ENCODE results near the gene AIG1. TPM values are rescaled to one million over a fixed set of nuclear protein-coding genes. Genes with fewer than 3 reads are reported as not detected.

AIG1 gene
- total RNA-seq, 1 donor from 2014 or later, result 14.3 TPM

DNA sequence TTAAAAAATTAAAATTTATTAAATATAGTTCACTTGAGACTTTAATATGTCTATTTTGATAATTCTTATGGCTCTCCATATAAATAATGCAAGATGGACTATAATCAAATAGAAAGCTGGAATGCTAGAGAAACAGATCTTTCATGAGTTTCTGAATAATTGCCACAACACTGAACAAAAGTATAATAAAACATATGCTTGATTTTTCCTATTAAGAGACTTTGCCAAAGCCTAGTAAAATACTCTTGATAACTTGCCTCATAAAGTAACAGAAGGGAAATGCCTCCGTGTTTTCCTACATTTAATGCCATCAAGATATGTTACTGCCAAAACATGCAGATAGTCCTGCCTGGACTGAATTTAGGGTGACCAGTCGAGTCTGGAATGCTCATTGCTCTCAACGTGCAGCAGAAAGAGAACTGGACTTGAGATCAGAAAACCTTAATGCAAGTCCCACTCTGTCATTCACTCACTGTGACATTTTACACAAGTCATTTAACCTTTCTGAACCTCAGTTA, 153.2 kb downstream of the AIG1 start:
- no peaks in the 10 kb centered on the region for H3K9me3 Mint-ChIP-seq (ENCODE audit: unreplicated experiment)
- H3K27me3 Mint-ChIP-seq (ENCODE audit: unreplicated experiment), result no peaks in the 10 kb centered on the region
- H3K4me1 Mint-ChIP-seq (ENCODE audit: low read depth, unreplicated experiment), result no peaks in the 10 kb centered on the region
- peaks cover 4% of the 10 kb centered on the region for H3K36me3 Mint-ChIP-seq (ENCODE audit: unreplicated experiment)
- no peak overlapping the region for H3K27ac Mint-ChIP-seq (ENCODE audit: unreplicated experiment)
- H3K4me3 Mint-ChIP-seq (ENCODE audit: unreplicated experiment), result no peak overlapping the region
- DNase-seq, result no peak
- TF ChIP-seq, protein P1, sequence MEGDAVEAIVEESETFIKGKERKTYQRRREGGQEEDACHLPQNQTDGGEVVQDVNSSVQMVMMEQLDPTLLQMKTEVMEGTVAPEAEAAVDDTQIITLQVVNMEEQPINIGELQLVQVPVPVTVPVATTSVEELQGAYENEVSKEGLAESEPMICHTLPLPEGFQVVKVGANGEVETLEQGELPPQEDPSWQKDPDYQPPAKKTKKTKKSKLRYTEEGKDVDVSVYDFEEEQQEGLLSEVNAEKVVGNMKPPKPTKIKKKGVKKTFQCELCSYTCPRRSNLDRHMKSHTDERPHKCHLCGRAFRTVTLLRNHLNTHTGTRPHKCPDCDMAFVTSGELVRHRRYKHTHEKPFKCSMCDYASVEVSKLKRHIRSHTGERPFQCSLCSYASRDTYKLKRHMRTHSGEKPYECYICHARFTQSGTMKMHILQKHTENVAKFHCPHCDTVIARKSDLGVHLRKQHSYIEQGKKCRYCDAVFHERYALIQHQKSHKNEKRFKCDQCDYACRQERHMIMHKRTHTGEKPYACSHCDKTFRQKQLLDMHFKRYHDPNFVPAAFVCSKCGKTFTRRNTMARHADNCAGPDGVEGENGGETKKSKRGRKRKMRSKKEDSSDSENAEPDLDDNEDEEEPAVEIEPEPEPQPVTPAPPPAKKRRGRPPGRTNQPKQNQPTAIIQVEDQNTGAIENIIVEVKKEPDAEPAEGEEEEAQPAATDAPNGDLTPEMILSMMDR (IDR thresholded peaks at IDR 0.05; ENCODE audit: partially characterized antibody, unreplicated experiment), result no peak

- no peak for DNase-seq
- Mint-ChIP-seq H3K4me3 (ENCODE audit: unreplicated experiment) (no peak overlapping the region), H3K9me3 (ENCODE audit: unreplicated experiment) (no peaks in the 10 kb centered on the region), H3K4me1 (ENCODE audit: low read depth, unreplicated experiment) (no peaks in the 10 kb centered on the region), H3K36me3 (ENCODE audit: unreplicated experiment) (no peaks in the 10 kb centered on the region), H3K27ac (ENCODE audit: unreplicated experiment) (no peak overlapping the region), H3K27me3 (ENCODE audit: unreplicated experiment) (no peaks in the 10 kb centered on the region)
- TF ChIP-seq, protein P1 (IDR thresholded peaks at IDR 0.05; ENCODE audit: partially characterized antibody, unreplicated experiment), result no peak
These were observed 154.7 kb downstream of the AIG1 start for GRCh38 chr6:143215363-143215762.

- no peak for DNase-seq
- no peak overlapping the region for H3K27ac Mint-ChIP-seq (ENCODE audit: unreplicated experiment)
- no peaks in the 10 kb centered on the region for H3K4me1 Mint-ChIP-seq (ENCODE audit: low read depth, unreplicated experiment)
These were observed 155.1 kb downstream of the AIG1 start for GRCh38 chr6:143215771-143216170.

DNA sequence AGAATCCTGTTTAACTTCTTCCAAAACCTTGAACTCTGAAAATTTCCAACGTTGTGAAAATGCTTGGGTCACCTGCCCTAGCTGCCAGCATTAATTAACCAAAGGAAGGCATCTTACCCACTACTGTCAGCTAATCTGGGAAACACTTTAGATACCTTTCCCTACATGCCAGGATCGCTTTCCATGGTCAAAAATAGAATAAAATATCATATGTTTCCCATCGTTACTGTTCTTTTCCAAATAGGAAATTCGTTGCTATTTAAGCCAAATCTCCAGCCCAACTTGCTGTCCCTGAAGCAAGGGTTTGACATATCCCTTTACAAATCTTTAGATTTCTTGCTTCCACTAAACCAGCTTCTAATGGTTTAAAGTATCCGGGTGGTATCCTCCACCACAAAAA, 157.5 kb downstream of the AIG1 start:
- TF ChIP-seq, protein P1 (IDR thresholded peaks at IDR 0.05; ENCODE audit: partially characterized antibody, unreplicated experiment), result no peak
- Mint-ChIP-seq H3K9me3 (ENCODE audit: unreplicated experiment) (no peaks in the 10 kb centered on the region), H3K36me3 (ENCODE audit: unreplicated experiment) (no peaks in the 10 kb centered on the region), H3K27ac (ENCODE audit: unreplicated experiment) (no peak overlapping the region), H3K4me1 (ENCODE audit: low read depth, unreplicated experiment) (no peaks in the 10 kb centered on the region), H3K4me3 (ENCODE audit: unreplicated experiment) (no peak overlapping the region), H3K27me3 (ENCODE audit: unreplicated experiment) (no peaks in the 10 kb centered on the region)
- DNase-seq, result no peak

More at GRCh38 chr6:143215771-143216170, 155.1 kb downstream of the AIG1 start:
- Mint-ChIP-seq H3K27me3 (ENCODE audit: unreplicated experiment) (no peaks in the 10 kb centered on the region), H3K36me3 (ENCODE audit: unreplicated experiment) (no peaks in the 10 kb centered on the region), H3K9me3 (ENCODE audit: unreplicated experiment) (no peaks in the 10 kb centered on the region), H3K4me3 (ENCODE audit: unreplicated experiment) (no peak overlapping the region)
- TF ChIP-seq, protein P1 (IDR thresholded peaks at IDR 0.05; ENCODE audit: partially characterized antibody, unreplicated experiment), result no peak

DNA sequence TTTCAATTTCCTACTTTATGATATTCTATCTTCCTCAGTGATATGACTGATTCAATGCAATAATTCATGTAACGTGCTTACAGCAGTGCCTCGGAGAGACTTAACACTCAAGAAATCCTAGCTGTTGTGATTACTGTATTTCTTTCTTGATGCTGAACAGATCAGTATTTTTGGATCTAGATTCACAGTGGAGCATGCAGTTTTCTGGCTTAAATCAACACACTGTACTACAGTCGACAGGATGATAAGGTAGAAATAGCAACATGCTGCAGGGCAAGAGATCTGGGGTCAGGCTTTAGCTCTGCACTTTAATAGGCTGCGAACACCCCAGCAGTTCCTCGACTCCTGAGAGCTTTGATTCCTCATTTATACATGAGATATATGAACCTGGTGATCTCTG, 161.0 kb downstream of the AIG1 start:
- H3K9me3 Mint-ChIP-seq (ENCODE audit: unreplicated experiment), result no peaks in the 10 kb centered on the region
- H3K4me3 Mint-ChIP-seq (ENCODE audit: unreplicated experiment), result no peak overlapping the region
- peaks cover 3% of the 10 kb centered on the region for H3K4me1 Mint-ChIP-seq (ENCODE audit: low read depth, unreplicated experiment)
- TF ChIP-seq, protein P1 (IDR thresholded peaks at IDR 0.05; ENCODE audit: partially characterized antibody, unreplicated experiment), result no peak
- peaks cover 2% of the 10 kb centered on the region for H3K27me3 Mint-ChIP-seq (ENCODE audit: unreplicated experiment)
- no peaks in the 10 kb centered on the region for H3K36me3 Mint-ChIP-seq (ENCODE audit: unreplicated experiment)
- H3K27ac Mint-ChIP-seq (ENCODE audit: unreplicated experiment), result no peak overlapping the region
- DNase-seq, result no peak
